GM18526 (cell line): Measurements from ENCODE around the gene PTMA.

Experiments used
- POLR2A ChIP-seq: IDR thresholded peaks from 3 replicates; pipeline ENCODE4 v1.6.1; 2011; ENCODE audit not compliant: insufficient read length; ENCODE audit errors: extremely low read depth

PTMA gene

GRCh38 chr2:231684314-231685223 lies 23.8 kb upstream of the PTMA start:
- no peak for TF ChIP-seq POLR2A

- no peak for TF ChIP-seq POLR2A
Observed at GRCh38 chr2:231685349-231686191, 22.8 kb upstream of the PTMA start.

- TF ChIP-seq POLR2A, result no peak
Observed at GRCh38 chr2:231686192-231687100, 21.9 kb upstream of the PTMA start.

GRCh38 chr2:231687133-231687852 lies 21.0 kb upstream of the PTMA start:
- no peak for TF ChIP-seq POLR2A

- TF ChIP-seq POLR2A, result no peak
Observed at GRCh38 chr2:231687961-231688360, 20.4 kb upstream of the PTMA start.

GRCh38 chr2:231688719-231689118 lies 19.6 kb upstream of the PTMA start:
- no peak for TF ChIP-seq POLR2A

- no peak for TF ChIP-seq POLR2A
Observed at GRCh38 chr2:231689124-231689893, 19.0 kb upstream of the PTMA start.

GRCh38 chr2:231691251-231691772 lies 17.0 kb upstream of the PTMA start:
- no peak for TF ChIP-seq POLR2A

GRCh38 chr2:231692847-231693246 lies 15.5 kb upstream of the PTMA start:
- no peak for TF ChIP-seq POLR2A

- no peak for TF ChIP-seq POLR2A
Observed at GRCh38 chr2:231693956-231694355, 14.4 kb upstream of the PTMA start.

- no peak for TF ChIP-seq POLR2A
Observed at GRCh38 chr2:231696004-231696367, 12.3 kb upstream of the PTMA start.

GRCh38 chr2:231699006-231699405 lies 9.3 kb upstream of the PTMA start:
- no peak for TF ChIP-seq POLR2A

- no peak for TF ChIP-seq POLR2A
Observed at GRCh38 chr2:231701456-231702373, 6.6 kb upstream of the PTMA start.

GRCh38 chr2:231704017-231704416 lies 4.3 kb upstream of the PTMA start:
- no peak for TF ChIP-seq POLR2A
